T-helper 2 cell (primary cell): ENCODE data around the gene GLP1R.

ENCODE experiments used
- DNase-seq, 5 experiments: peaks; one replicate each; pipeline versions ENCODE4 v3.0.0 to v3.0.0-alpha.2; 2012 to 2022

Gene GLP1R

DNA sequence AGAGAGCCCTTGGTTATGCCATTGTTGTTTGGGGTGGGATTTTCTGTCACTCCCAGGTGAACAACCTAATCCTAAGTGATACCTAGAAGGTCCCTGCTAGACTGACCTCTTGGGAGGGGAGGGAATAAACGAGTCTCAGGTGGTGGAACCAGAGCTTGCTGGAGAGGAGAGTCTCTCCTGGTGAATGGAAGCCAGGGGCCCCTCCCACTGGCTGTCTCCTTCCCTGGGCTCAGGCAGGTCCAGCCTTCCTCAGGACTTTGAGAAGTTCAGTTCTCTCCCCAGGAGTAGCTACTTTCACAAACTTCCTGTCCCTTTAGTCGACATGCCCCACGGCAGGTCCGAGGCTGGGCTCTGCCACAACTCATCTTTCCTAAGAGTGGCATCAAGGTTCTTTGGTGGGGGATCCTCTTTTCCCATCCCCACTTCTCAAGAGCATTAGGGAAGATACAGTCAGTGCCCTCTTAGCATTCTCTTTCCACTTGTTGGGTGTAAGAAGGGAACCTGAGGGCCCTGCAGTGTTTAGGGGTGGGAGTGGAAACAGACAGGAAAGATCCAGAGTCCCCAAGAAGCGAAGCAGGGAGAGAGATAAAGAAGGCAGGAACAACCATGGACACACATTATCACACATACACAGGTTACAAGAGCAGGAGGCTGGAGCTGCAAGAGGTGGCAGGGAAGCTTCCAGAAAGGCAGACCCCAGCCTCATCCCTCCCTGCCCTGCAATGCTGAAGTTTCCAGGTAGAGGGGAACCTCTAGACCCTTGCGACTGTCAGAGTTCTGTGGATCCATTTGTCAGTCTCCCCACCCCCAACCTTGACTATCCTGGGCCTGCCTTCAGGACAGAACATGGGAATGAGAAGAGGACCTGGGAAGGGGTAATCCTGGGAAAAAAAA lies 900 bp upstream of the GLP1R start:
- DNase-seq, result no peak

- DNase-seq, result no peak
These were observed 1.1 kb downstream of the GLP1R start for GRCh38 chr6:39049575-39050283.

- no peak for DNase-seq
These were observed 2.0 kb downstream of the GLP1R start for GRCh38 chr6:39050453-39051112.

DNA sequence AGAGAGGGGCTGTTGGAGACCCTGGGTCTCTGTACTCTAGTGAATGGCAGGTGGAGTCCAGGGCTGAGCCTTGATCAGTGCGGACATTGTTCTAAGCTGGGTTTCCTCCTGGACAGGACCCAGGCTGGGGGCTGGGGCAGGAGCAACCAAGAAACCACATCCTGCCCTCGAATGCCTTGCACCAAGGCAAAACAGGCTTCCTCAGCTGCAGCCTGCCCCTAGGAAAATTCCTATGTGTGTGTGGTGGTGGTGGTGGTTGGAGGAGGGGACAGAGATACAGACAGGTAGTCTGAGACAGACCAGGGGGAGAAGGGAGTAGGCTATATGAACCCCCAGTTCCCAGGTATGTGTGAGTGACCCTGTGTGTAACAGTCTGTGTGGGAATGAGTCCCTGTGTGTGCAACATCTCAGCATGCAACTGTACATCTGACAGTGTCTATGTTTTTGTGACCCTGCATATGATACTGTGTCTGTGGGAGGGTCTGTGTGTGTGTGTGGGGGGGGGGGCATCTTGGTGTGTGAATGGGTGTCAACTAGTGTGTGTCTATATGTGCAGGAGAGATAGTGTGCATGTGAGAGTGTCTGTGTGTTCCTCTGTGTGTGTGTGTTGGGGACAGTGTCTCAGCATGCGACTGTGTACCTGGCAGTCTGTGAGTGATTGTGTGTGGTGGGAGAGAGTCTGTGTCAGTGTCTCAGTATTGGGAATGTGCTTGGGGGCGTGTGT lies 3.0 kb downstream of the GLP1R start:
- DNase-seq, result no peak

- DNase-seq, result no peak
These were observed 4.5 kb downstream of the GLP1R start for GRCh38 chr6:39053016-39053624.

DNA sequence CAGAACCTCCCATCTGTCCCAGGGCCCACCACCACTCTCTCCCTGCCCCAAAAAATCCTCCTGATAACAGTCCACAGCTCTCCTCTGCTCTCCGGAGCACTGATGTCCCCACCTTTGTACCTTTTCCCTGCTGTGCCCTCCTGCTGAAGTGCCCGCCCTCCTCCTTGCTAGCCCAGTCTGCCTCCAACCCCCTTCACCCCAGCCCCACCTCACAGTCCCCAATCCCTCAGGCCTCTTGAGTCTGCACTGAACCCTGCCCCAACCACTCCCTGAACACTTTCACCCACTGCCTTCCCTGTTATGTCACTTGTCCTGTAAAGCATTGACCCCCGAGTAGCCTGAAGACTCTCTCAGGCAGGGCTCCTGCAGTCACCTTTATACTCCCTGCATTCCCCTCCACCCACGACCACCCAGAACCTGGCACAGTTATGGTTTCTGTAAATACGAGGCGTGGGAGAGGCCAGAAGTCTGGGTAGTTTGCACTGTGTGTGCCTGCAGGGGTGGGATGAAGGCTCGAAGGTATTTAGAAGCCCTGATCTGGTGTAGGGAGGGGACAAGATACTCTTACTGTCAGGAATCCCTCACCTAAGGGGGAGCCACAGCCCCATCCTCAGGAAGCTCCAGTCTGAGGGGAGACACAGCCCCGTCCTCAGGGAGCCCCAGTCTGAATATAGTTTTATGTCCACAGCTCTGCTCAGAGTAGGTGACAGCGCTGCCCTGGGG lies 5.4 kb downstream of the GLP1R start:
- no peak for DNase-seq

DNA sequence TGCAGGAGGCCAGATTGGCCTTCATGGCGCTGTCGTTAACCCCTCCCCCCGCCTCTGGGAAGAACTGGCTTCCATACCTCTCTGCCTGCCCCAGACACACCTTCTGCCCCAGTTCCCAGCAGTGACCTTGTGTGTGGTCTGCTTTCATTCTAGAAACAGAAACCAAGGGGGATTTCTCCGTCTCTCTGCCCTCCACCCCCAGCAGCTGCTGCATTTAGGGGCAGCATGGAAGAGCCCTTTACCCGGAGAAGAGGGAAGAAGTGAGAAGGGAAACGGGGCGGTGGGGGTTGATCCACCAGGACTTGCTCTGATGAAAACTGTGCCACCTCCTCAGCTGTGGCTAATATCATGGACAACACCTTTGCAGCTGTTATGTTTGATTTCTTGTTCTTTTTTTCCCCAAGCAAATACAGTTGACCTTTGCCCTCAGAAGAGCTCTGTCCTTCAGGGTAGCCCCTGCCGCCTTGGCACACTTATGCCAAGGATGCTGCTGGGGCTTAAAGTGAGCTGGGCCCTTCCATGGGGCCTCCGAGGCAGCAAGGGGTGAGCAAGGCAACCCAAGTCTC lies 6.1 kb downstream of the GLP1R start:
- no peak for DNase-seq

GRCh38 chr6:39055661-39056060 lies 7.1 kb downstream of the GLP1R start:
- no peak for DNase-seq

DNA sequence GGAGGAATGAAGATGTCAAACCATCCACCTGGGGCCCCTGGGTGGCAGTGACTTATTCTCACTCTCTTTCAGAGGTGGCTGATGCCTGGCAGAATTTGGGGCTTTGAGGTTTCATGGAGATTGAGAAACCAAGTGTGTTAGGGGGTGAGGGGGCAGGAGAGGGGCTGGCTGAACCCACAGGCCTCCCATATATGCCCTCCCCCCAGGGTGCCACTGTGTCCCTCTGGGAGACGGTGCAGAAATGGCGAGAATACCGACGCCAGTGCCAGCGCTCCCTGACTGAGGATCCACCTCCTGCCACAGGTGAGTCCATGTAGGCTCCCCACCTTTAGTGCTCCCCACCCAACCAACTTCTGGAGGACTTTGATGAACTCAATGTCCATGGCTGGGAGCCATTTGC lies 7.6 kb downstream of the GLP1R start:
- no peak for DNase-seq

DNA sequence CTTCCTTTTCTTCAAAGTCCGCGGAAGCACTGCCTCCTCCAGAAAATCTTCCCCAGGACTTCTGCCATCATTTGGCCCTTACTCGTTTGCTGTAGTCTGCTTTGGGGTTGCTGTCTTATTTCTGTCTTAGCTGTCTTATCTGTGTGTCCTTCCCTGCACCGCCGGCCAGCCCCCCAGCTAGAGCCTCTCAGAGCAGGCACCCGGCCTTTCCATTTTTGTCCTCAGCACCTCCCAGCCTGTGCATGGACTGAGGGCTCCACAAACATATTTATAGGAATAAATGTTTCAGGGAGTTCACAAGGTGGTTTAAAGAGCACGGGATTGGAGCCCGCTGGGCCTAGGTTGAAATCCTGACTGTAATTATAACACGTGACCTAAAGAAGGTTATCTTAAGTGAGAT lies 8.1 kb downstream of the GLP1R start:
- no peak for DNase-seq

- no peak for DNase-seq
These were observed 8.9 kb downstream of the GLP1R start for GRCh38 chr6:39057251-39058155.

DNA sequence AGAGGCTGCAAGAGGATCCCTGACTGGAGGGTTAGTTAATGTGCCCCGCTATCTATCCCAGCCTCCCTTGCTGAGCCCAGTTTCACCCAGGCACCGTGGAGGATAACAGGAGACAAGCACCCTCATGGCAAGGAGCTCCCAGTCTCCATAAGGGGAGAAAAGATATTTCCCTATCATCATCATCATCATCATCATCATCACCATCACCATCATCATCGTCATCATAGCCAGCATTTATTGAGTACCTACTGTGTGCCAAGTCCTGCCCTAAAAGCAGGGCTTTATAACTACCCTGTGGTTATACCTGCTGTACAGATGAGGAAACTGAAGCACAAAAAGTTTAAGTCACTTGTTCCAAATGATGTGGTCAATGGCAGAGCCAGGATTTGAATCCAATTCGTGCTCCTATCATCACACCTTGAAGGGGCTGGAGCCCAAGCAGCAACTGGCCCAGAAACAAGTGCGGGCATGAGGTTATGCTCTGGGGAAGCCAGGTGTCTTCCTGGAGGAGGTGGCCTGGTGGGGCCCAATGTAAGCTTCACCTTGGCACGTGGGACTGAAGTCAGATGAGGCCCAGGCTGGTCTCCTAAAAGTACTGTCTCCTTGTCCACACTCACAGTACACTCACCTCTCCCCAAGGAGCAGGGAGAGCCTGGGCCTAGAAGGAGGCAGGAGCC lies 10.0 kb downstream of the GLP1R start:
- DNase-seq, result no peak

- DNase-seq, result no peak
These were observed 11.1 kb downstream of the GLP1R start for GRCh38 chr6:39059496-39060310.

DNA sequence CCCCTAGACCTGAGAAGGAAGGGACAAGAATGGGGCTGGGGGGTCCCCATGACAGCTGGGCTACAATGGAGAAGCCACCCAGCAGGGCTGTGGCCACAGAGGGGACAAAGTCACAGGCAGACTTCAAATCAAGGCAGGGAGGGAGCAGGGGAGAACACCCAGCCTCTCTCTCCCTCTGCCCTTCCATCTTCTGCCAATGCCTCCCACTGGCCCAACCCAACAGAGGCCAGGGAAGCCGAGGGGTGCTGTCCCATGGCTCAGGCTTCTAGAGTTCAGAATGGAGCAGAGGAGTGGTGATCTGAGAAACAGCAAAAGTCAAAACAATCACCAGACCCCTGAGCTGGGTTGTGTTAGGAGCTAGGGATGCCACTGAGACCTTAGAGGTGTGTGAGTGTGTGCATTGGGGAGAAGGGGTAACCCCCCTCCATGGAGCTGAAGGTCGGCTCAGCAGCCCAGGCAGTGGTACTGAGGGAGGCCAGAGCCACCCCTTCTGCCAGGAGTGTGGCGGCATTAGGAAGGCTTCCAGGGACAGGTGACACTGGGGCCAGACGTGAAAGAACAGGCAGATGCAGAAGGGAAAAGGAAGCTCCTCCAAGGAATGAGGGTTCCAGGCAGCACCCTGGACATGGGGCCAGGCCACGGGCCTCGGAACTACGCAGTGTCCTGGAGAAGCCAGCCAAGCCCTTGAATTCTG lies 12.0 kb downstream of the GLP1R start:
- DNase-seq, result no peak

- DNase-seq, result no peak
These were observed 12.6 kb downstream of the GLP1R start for GRCh38 chr6:39061182-39061581.

DNA sequence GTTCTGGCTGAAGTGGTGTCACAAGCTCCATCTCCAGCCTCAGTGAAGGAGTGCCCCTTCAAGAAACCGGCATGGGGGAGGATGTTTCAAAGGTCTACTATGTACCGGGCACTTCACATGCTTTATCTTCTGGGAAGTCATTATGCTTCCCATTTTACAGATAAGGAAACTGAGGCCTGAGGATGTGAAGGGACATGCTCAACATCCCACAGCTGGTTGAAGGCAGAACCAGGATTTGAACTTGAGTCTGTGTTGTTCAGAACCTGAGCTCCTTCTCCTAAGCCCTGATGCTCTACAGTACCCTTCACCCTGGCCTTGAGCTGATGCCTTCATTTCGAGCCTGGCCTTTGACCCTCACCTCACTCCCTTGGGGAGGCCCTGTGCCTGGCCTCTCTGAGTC lies 13.0 kb downstream of the GLP1R start:
- DNase-seq, result no peak

- DNase-seq, result no peak
These were observed 13.6 kb downstream of the GLP1R start for GRCh38 chr6:39062014-39062740.
